ENCODE results near the gene PLAAT2. TPM values are rescaled to one million over a fixed set of nuclear protein-coding genes. Genes with fewer than 3 reads are reported as not detected.

PLAAT2 gene
- total and polyA plus RNA-seq, 10 of the 15 experiments (the other 5 are each of a cell fraction or from before 2014, with no cell fraction given), result 4.6 to 25.9 (median 8.6) TPM

- BruUV-seq (replicated peaks), result no TSS peak
- Histone ChIP-seq H3K36me3 (ENCODE audit: control insufficient read depth in 2 of 2, insufficient read depth in 2 of 2, low read length in 1 of 2) (no peaks in the 10 kb centered on the region), H3K9me3 (replicated peaks; ENCODE audit: control insufficient read depth, insufficient read depth, low read length) (no peaks in the 10 kb centered on the region), H3K4me1 (ENCODE audit: control insufficient read depth, insufficient read depth, low read length) (peaks cover 22% of the 10 kb centered on the region), H2AFZ (ENCODE audit: control insufficient read depth, low read depth, low read length) (peak overlapping the region; percentile 67), H3K9ac (ENCODE audit: control insufficient read depth, insufficient read depth, low read length) (no peak overlapping the region), H3K4me2 (ENCODE audit: control insufficient read depth, insufficient read depth) (peak overlapping the region; percentile 46), H3K27me3 (replicated peaks in 1 of 2; ENCODE audit: control insufficient read depth in 2 of 2, insufficient read depth in 2 of 2, low read length in 1 of 2) (no peaks in the 10 kb centered on the region), H3K4me3 (peak overlapping the region; percentile 3; the same call in 1 of the 2 replicates), H3K27ac (ENCODE audit: control insufficient read depth, insufficient read depth) (no peak overlapping the region; the same call in 1 of the 2 replicates), H4K20me1 (ENCODE audit: control insufficient read depth, insufficient read depth) (no peaks in the 10 kb centered on the region), H3K79me2 (ENCODE audit: control insufficient read depth, insufficient read depth, low read length) (no peaks in the 10 kb centered on the region)
- intact Hi-C loops (cut with micrococcal nuclease; ENCODE audit: unreplicated experiment), result no loop called here
- ChIA-PET SMC1A (ENCODE audit: uncharacterized antibody, unreplicated experiment) (interaction anchor here (0.5 to 1.6 kb wide), 6 partner anchors 15 to 1108 kb away, joined by 3 to 6 read pairs (median 3); no protein-coding TSS in a partner anchor), RAD21 (ENCODE audit: unreplicated experiment) (interaction anchor here (1.2 to 1.5 kb wide), 2 partner anchors 37 to 57 kb away, joined by 3 to 4 read pairs; partner anchors contain the start of gene PLAAT4), POLR2A (interaction anchor here (1.1 kb wide), 1 partner anchor 12 kb away, joined by 3 read pairs; no protein-coding TSS in a partner anchor), CTCF (interaction anchor here (0.5 to 1.2 kb wide), 3 partner anchors 10 to 165 kb away, joined by 3 read pairs; no protein-coding TSS in a partner anchor)
- TF ChIP-seq TAF1 (IDR thresholded peaks at IDR 0.05; ENCODE audit: borderline replicate concordance, low read depth, low read length), result peak; percentile 43; the same call in 1 of the 2 replicates
- peak; percentile 49; the same call in 1 of the 2 replicates for TF ChIP-seq NFYB (IDR thresholded peaks at IDR 0.05; ENCODE audit: insufficient read depth, low read depth, low read length)
- TF ChIP-seq USF1 (IDR thresholded peaks at IDR 0.05; ENCODE audit: borderline replicate concordance, extremely low read length, insufficient read depth, low read depth, low read length), result peak; percentile 70
- peak; percentile 29; the same call in 1 of the 2 replicates for TF ChIP-seq RAD51 (IDR thresholded peaks at IDR 0.05)
- TF ChIP-seq GABPA (IDR thresholded peaks at IDR 0.05; ENCODE audit: low read depth), result peak; percentile 80
- TF ChIP-seq NR2C1 (IDR thresholded peaks at IDR 0.05), result peak; percentile 85
- no peak for TF ChIP-seq SREBF2 (IDR thresholded peaks at IDR 0.05; ENCODE audit: low read length)
- 0 out of 2 replicates have a peak, but pooled peaks have one; percentile 10 for TF ChIP-seq RAD21 (IDR thresholded peaks at IDR 0.05; ENCODE audit: insufficient read depth, low read depth, low read length)
- peak; percentile 1 for TF ChIP-seq FOS (IDR thresholded peaks at IDR 0.05; ENCODE audit: borderline replicate concordance, extremely low read depth, insufficient read length)
- TF ChIP-seq, protein P1, sequence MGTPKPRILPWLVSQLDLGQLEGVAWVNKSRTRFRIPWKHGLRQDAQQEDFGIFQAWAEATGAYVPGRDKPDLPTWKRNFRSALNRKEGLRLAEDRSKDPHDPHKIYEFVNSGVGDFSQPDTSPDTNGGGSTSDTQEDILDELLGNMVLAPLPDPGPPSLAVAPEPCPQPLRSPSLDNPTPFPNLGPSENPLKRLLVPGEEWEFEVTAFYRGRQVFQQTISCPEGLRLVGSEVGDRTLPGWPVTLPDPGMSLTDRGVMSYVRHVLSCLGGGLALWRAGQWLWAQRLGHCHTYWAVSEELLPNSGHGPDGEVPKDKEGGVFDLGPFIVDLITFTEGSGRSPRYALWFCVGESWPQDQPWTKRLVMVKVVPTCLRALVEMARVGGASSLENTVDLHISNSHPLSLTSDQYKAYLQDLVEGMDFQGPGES (IDR thresholded peaks at IDR 0.05), result no peak
- ATAC-seq, result peak; percentile 70
- 58% methylated on average over 15 of the region's 15 CpGs for WGBS (ENCODE audit: insufficient coverage, insufficient replicate concordance, low lambda C conversion rate, missing lambda C conversion rate)
- in situ Hi-C loops (cut with MboI), result no loop called here
- FAIRE-seq, result peak; percentile 79
- no peak for DNase-seq (ENCODE audit: low read depth, low spot score)
Measured at GRCh38 chr11:63573881-63574855, 11.0 kb upstream of the PLAAT2 start.

Data from GM12878 (cell line).